HG02885 (cell line): Measurements from ENCODE around the gene TOP3A.
"Not testable (repeated sequence)": the region's sequence is repeated elsewhere in the genome, so short reads cannot be mapped to it uniquely, and the experiment has no call there.

Experiments
- ATAC-seq: cut with Tn5 transposase; IDR thresholded peaks from one replicate; pipeline ENCODE4 v1.9.1; 2021; ENCODE audit warnings: mild to moderate bottlenecking; ENCODE audit not compliant: unreplicated experiment, poor library complexity

TOP3A gene, protein sequence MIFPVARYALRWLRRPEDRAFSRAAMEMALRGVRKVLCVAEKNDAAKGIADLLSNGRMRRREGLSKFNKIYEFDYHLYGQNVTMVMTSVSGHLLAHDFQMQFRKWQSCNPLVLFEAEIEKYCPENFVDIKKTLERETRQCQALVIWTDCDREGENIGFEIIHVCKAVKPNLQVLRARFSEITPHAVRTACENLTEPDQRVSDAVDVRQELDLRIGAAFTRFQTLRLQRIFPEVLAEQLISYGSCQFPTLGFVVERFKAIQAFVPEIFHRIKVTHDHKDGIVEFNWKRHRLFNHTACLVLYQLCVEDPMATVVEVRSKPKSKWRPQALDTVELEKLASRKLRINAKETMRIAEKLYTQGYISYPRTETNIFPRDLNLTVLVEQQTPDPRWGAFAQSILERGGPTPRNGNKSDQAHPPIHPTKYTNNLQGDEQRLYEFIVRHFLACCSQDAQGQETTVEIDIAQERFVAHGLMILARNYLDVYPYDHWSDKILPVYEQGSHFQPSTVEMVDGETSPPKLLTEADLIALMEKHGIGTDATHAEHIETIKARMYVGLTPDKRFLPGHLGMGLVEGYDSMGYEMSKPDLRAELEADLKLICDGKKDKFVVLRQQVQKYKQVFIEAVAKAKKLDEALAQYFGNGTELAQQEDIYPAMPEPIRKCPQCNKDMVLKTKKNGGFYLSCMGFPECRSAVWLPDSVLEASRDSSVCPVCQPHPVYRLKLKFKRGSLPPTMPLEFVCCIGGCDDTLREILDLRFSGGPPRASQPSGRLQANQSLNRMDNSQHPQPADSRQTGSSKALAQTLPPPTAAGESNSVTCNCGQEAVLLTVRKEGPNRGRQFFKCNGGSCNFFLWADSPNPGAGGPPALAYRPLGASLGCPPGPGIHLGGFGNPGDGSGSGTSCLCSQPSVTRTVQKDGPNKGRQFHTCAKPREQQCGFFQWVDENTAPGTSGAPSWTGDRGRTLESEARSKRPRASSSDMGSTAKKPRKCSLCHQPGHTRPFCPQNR

DNA sequence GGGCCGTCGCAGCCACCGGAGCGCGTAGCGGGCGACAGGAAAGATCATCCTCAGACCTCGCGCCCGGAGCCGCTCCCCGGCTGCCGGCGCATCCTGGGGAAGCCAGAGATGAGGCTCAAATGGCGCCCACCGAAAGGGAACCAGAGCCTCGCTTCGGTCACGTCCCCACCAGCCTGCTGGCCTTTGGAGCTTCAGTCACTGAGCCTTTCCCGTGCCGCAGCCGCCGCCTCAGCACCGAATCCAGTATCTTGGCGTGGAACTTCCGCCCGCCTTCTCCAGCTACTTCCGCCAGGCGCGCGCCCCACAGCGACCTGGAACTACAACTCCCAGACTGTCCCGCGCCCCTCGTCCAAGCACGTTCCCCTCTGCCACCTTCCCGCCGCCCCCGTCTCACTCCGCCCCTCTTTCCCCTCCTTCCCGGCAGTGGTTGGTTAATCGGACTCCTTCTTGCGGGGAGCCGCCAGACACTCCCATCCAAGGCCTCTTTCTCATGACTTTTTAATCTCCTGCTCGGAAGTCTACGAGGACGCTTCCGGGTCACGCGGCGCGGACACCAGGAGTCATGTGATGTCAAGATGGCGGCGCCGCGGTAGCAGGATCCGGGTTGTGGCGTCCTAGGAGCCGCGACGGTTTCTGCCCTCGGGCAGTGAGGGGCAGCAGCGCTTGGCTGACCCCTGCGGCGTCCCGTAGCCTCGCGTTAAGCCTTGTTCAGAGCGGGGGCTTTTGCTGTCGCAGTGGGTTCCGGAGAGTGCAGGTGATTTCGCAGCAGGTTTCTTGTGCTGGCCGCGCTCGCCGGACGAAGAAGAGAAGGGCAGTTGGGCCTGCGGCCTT, at the start of gene TOP3A, which contains the start of gene SMCR8:
TOP3A (minus strand) TSS at position 264 of the 831 bp plus-strand sequence; CDS start at position 48, 216 bp downstream.
SMCR8 (plus strand) TSS at position 563 of the 831 bp plus-strand sequence. CDS start 497 bp downstream, outside the sequence.
- peak; percentile 85 for ATAC-seq

DNA sequence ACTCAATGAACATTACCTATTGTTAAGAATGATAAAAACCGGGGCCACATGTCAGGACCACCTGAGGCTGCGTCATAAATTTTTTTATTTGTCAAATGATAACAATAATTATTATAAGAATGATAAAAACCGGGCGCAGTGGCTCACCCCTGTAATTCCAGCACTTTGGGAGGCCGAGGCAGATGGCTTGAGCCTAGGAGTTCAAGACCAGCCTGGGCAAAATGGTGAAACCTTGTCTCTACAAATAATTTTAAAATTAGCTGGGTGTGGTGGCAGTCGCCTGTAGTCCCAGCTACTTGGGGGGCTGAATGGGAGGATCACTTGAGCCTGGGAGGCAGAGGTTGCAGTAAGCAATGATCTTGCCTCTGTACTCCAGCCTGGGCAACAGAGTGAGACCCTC, 49.4 kb upstream of the TOP3A start:
- ATAC-seq = no peak

DNA sequence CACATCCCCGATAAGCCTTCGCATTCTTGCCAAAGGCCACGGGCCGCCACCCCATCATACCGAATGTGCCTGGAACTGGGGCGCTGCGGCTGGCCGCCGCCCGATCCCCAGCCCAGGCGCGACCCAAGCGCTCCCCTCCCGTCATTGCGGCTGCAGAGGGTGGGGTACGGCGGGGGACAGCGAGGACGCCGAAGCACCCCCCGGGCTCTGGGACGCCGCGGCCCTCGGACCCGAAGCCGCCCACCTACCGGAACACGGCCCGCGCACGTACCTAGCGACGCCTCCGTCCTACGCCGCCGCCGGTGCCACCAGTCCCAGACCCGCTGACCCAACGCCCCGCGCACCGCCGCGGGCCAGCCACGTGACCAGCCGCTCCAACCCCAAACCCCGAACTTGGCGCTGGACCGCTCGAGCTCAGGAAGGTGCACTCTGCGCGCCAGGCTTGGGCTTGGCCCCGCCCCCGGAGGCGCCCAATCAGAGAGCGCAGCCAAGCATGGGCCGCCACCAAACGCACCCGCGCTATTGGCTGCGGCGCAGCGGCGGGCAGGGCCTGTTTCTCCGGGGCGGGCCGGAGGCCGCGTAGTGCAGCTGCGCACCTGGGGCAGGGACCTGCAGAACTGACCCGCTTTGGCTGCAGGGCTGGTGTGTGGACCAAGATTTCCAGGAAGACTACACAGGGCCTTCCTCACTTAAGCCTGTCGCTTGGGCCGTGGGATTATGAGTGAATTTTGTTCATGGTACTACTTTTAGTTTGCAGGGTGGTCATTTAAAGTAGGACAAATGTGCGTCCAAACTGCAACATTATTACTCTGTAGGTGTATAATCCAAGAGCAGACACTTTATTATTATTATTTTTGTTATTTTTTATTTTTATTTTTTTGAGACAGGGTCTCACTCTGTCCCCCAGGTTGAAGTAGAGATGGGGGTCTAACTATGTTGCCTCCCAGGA, 48.6 kb upstream of the TOP3A start, which contains the start of gene SHMT1:
SHMT1 (minus strand) TSS at position 450 of the 949 bp plus-strand sequence. CDS start 7,569 bp downstream, outside the sequence.
- peak; percentile 98 for ATAC-seq

DNA sequence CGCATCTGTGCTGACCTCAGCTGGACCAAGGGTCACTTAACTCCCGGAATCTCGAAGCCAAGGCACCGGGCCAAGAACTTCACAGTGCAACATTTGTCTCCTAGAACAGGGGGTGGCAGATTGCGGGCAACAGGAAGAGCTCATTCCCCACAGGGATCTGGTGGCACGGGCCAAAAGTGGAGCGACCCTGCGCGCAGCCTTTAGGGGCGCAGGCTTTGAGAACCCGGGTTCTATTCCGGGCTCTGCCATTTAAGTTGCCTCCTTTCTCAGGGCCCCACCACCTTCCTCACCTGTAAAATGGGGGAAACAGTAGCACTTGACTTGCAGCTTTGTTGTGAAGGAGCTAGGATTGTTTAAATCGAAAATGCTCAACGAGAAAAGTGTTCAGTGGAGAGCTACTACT, 47.9 kb upstream of the TOP3A start:
- ATAC-seq = no peak

DNA sequence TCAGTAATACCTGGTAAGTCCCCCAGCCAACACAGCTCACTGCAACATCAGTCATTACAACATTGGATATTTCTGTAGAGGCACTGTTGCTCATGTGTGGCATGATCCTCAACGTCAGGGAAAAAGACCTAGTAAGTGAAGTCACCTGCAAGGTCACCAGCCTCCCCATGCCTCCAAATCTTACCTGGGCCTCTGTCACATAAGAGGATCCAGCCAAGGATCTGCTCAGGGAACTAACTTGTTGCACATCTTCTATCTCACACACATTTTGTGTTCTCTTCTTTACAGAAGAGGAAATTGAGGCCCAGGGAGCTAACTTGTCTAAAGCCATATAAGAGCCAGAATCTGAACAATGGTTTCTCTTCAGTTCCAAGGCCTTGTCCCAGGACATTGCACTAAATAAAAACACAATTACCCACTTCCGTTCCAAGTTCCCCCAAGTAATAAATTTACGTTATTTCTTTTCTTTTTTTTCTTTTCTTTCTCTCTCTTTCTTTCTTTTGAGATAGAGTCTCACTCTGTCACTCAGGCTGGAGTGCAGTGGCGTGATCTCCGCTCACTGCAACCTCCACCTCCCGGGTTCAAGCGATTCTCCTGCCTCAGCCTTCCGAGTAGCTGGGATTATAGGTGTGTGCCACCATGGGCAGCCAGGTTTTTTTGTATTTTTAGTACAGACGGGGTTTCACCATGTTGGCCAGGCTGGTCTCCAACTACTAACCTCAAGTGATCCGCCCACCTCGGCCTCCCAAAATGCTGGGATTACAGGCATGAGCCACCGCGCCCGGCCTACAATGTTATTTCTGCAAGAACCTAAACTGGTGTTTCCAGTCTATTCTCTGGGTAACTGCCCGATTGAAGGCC, 47.3 kb upstream of the TOP3A start:
- no peak for ATAC-seq

DNA sequence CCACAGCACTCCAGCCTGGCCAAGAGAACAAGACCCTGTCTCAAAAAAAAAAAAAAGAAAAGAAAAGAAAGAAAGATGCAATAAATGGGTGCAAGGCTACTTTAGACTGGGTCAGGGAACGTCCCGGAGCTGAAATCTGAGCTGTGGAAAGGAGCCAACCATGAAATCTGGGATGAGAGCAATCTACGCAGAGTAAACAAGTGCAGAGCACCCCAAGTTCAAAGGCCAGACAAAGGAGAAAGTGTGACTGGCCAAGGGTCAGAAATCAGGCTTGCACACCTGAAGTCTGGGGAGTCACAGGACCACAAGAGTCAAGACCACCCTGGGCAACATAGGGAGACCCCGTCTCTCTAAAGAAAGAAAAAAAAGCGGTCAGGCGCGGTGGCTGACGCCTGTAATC, 45.7 kb upstream of the TOP3A start:
- ATAC-seq = no peak

DNA sequence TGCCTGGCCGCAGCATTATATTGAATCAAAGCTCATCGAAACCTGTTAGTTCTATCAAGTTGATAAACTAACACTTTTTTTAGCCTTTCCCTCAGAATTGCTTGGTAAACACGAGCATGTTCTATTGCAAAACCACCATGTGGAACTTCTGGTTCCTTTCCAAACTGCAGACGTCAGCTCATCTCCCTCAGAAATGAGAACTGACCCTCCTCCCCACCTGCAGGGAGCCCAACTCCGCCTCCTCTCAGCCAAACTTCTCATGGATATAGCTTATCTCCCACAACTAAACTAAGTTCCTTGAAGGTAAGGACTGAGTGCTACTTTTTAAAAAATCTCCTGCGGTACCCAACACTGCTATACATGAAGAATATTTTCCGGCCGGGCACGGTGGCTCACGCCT, 41.8 kb upstream of the TOP3A start:
- no peak for ATAC-seq

DNA sequence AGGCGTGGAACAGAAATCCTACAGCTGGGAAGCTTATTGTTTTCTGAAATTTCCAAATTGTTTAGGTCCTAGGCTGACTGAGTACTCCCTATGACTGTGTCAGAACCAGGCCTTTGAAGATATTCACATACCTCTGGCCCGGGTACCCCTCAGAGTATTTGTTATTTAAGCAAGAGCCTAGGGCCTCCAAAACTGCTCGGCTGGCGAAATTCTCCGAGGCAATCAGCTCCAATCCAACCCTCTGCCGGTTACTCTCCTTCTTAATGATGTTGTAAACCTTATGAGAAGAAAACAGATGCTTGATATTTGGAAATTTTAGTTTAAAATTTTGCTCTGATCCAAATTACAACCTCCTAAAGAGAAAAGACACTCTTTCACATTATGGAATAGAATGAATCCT, 38.7 kb upstream of the TOP3A start:
- no peak for ATAC-seq

DNA sequence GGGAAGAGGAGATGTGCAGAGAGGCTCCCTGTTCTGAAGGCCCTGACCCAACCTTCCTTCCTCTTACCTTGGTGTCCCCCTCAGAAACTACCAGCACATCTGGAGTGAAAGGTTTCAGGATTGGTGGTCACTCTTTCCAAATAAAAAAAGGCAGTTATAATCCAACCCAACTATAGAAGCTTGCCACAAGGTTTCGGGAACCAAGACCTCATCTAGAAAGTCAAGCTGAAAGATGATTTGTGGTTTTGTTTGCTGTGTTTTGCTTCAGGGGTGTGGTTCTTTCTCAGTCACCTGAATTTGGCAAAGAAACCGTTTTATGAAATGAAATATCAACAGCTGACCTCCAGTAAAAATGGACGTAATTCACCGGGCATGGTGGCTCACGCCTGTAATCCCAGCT, 29.2 kb upstream of the TOP3A start:
- no peak for ATAC-seq

DNA sequence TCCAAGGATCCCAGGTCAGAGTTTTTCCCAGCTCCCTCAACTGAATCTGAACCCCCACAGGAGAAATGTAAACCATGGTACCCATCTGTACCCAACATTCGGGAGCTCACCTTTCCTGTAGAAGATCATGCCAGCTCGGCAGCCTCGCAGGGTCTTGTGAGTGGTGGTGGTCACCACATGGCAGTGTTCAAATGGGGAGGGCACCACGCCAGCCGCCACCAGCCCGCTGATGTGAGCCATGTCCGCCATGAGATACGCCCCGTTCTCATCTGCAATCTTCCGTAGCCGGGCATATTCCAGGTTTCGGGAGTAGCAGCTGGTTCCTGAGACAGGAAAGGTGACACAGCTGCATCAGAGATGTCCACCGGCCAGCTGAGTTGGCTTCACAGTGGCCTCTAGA, 25.1 kb upstream of the TOP3A start:
- ATAC-seq = no peak

DNA sequence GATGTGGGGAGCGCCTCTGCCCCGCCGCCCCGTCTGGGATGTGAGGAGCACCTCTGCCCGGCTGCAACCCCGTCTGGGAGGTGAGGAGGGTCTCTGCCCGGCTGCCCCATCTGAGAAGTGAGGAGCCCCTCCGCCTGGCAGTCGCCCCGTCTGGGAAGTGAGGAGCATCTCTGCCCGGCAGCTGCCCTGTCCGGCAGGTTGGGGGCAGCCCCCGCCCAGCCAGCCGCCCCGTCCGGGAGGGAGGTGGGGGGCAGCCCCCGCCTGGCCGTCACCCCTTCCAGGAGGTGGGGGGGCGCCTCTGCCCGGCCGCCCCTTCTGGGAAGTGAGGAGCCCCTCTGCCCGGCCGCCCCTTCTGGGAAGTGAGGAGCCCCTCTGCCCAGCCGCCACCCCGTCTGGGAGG, 23.4 kb upstream of the TOP3A start:
- ATAC-seq = not testable (repeated sequence)

DNA sequence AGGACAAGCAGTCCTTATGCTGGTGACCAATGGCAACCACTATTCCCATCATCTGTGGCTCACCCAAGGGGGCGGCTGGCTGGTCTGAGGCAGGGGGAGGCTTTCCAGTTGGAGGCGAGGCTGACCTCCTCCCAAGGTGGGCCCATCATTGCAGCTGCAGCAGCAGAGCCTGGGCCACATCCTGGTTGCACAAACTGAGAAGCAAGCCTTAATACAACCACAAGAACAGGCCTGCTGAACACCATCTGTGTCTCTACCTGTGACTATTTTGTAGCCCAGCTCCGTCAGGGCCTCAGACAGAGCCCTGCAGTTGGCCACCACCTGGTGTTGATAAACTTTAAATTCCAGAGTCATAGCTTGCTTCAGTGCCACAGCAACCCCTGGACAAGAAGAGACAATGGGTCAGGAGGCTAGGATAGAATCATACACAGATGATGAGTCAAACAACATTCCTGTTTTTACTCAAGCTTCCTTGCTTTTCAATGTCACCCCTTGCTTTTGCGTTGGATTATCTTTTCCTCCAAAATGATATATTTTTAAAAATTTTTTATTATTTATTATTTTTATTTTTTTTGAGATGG, 18.2 kb upstream of the TOP3A start:
- no peak for ATAC-seq

DNA sequence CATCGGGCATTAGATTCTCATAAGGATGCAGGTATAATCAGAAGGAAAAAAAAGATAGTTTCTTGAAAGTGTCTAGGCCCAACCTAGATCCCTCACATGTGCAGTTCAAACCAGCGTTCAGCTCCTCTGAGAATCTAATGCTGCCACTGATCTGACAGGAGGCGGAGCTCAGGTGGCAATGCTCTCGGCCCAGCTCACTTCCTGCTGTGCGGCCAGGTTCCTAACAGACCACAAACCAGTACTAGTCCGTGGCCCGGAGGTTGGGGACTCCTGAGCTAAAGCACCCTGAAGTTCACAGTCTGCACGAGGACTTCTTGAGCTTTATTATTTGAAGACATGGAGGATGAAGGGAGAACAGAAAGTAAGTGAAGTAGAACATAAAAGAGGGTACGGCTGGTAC, 17.1 kb upstream of the TOP3A start:
- no peak for ATAC-seq

DNA sequence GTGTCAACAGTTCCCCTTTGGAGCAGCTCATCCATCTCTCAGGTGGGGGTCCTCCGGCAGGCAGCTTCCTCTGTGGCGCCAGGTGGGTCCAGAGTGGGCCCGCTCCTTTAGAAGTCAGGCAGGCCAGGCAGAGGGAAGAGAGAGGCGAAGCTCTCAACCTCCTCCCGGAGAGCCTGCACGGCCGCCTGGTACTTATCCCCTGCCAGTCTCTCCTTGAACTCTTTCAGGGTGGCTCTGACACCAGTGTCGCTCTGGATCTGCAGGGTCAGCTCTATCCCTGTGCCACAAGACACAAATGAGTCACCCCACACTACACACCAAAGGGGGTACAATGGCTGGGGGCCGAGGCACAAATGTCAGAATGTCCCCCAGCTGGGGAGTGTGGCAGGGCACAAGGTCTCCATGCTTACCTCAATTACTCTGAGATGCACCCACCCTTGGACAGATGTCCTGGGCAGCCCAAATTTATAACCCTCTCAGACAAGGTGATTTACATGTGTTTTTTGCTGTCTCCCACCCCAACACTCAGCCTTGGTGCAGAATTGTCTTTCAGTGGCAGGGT, 13.9 kb upstream of the TOP3A start:
- no peak for ATAC-seq

DNA sequence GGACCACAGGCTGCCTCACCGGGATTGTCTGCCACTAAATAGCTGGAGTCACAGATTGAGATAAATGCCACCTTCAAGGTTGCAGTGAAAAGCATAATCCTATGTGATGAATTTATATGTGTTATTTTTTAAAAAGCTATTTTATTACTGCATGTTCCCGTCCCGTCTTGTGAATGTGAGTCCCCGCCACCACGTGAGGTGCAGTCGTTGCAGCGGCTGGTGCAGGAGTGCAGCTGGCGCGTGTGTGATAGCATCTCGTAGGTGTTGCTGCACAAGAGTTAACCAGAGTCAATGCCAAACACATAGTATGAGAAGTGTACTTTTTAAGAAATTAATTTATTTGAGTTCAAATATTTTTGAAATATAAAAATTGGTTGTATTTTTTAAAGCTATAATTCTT, 12.8 kb upstream of the TOP3A start:
- no peak for ATAC-seq

DNA sequence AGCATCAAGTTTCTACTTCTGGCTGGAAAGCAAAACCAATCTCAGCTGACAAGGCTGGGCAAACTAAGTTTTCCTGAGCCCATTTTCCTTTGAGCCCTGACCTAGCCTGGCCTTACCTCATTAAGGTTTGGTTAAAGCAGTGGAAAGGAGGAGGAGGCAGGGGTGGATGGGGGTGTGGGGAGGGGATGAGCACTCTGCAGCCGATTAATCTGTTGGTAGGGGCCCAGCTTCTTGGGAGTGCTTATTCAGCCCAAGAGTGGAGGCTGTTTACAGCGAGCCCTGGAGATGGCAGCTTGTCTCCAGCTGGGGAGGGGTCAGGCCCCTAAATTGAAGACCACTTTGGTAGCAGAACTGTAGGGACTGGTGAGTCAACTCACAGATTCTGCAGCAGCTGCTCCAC, 12.3 kb upstream of the TOP3A start:
- ATAC-seq = no peak

DNA sequence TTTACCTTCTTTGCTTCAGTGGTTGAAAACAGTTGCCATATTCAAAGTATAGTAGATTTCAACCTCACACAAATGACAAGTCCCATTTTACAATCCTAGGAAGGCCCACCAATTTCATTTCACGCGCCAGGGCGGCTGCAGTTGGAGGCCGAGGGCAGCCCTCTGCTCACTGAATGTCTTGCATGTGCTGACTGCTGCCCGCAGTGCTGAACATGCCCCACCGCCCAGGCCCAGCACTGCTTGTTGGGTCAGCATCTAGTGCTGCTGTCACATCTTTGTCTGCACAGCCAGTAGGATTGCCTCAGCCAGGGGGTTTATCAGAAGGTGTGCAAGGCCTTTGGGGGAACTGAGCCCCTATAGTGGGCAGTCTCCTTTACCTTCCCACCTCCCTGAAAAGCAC, 11.8 kb upstream of the TOP3A start:
- ATAC-seq = no peak
